Esophagus (tissue), 2 donors: Measurements from ENCODE around the gene ARHGAP6. TPM values are rescaled to one million over a fixed set of nuclear protein-coding genes. Genes with fewer than 3 reads are reported as not detected.

Experiments
- H3K27ac ChIP-seq, 2 donors: one replicate each; pipeline ENCODE4 v1.5.1; 2013; ENCODE audit warnings: low read depth in 2 of 2, mild to moderate bottlenecking in 2 of 2, inconsistent platforms in 1 of 2, low read length in 1 of 2, moderate library complexity in 1 of 2
- H3K27me3 ChIP-seq, 2 donors: one replicate each; pipeline ENCODE4 v1.6.1; 2013; ENCODE audit warnings: low read length in 2 of 2, control low read depth in 1 of 2, mild to moderate bottlenecking in 1 of 2; ENCODE audit not compliant: insufficient read depth in 2 of 2, control insufficient read depth in 1 of 2
- H3K36me3 ChIP-seq, 2 donors: one replicate each; pipeline ENCODE4 v1.6.1; 2013; ENCODE audit warnings: low read length in 1 of 2; ENCODE audit not compliant: control insufficient read depth in 2 of 2, insufficient read depth in 2 of 2
- H3K4me1 ChIP-seq, 2 donors: one replicate each; pipeline ENCODE4 v1.6.1; 2013; ENCODE audit warnings: low read length in 1 of 2; ENCODE audit not compliant: control insufficient read depth in 2 of 2, insufficient read depth in 2 of 2
- H3K4me3 ChIP-seq, 2 donors: one replicate each; pipeline ENCODE4 v1.5.1; 2013; ENCODE audit warnings: low read length in 2 of 2, mild to moderate bottlenecking in 2 of 2, low read depth in 1 of 2, moderate library complexity in 1 of 2
- H3K9me3 ChIP-seq, 2 donors: one replicate each; pipeline ENCODE4 v1.6.1; 2013; ENCODE audit warnings: mild to moderate bottlenecking in 2 of 2, low read depth in 1 of 2, low read length in 1 of 2, moderate library complexity in 1 of 2; ENCODE audit not compliant: control insufficient read depth in 2 of 2, insufficient read depth in 1 of 2
- WGBS, 2 donors: extraction: QIAGEN DNeasy Blood & Tissue Kit; methylation state at CpG; one replicate each; pipeline ENCODE4 v1.1.7; 2013; 5-methylcytosine and 5-hydroxymethylcytosine counted together
- polyA plus RNA-seq, 2 donors: library from polyadenylated mRNA; stranded (reverse); fragments of 200-250 nt; gene quantifications; one replicate each; pipeline ENCODE4 v1.2.3, GENCODE V29; 2013
- donor health status: healthy with polysubstance abuse.
- donor health status: Bipolar disorder and iron deficiency.

ARHGAP6 gene
- polyA plus RNA-seq, 2 donors, result 0.98 to 1.7 TPM

GRCh38 chrX:11304829-11305228 lies 360.9 kb downstream of the ARHGAP6 start:
- 78 to 92% methylated on average over 6 of the region's 6 CpGs for WGBS, 2 donors
- no peaks in the 10 kb centered on the region for H3K36me3 ChIP-seq

GRCh38 chrX:11298600-11298999 lies 367.1 kb downstream of the ARHGAP6 start:
- no peaks in the 10 kb centered on the region for H3K27me3 ChIP-seq
- H3K36me3 ChIP-seq, result no peaks in the 10 kb centered on the region
- no peak overlapping the region for H3K27ac ChIP-seq
- no peaks in the 10 kb centered on the region for H3K4me1 ChIP-seq
- peaks cover 0 to 2% of the 10 kb centered on the region in 2 donors for H3K9me3 ChIP-seq
- no peak overlapping the region for H3K4me3 ChIP-seq
- 86 to 93% methylated on average over 9 of the region's 9 CpGs for WGBS, 2 donors

More at GRCh38 chrX:11304829-11305228, 360.9 kb downstream of the ARHGAP6 start:
- H3K9me3 ChIP-seq, result peaks cover 0 to 2% of the 10 kb centered on the region in 2 donors
- no peak overlapping the region for H3K4me3 ChIP-seq
- no peaks in the 10 kb centered on the region for H3K27me3 ChIP-seq
- H3K4me1 ChIP-seq, result no peaks in the 10 kb centered on the region
- no peak overlapping the region for H3K27ac ChIP-seq

GRCh38 chrX:11296051-11296450 lies 369.7 kb downstream of the ARHGAP6 start:
- Histone ChIP-seq H3K4me1 (no peaks in the 10 kb centered on the region), H3K27ac (no peak overlapping the region), H3K36me3 (no peaks in the 10 kb centered on the region), H3K27me3 (no peaks in the 10 kb centered on the region), H3K4me3 (no peak overlapping the region), H3K9me3 (peaks cover 0 to 2% of the 10 kb centered on the region in 2 donors)
- WGBS, 2 donors, result 44 to 55% methylated on average over 5 of the region's 5 CpGs

- Histone ChIP-seq H3K4me1 (no peaks in the 10 kb centered on the region), H3K27ac (no peak within 1 kb of the TSS), H3K36me3 (no peaks in the 10 kb centered on the region), H3K4me3 (no peak within 1 kb of the TSS), H3K27me3 (no peaks in the 10 kb centered on the region), H3K9me3 (no peaks in the 10 kb centered on the region)
- 79 to 96% methylated on average over 2 of the region's 2 CpGs for WGBS, 2 donors
Observed at GRCh38 chrX:11293113-11293512, 372.6 kb downstream of the ARHGAP6 start, which contains the start of gene AMELX. AMELX (plus strand) TSS chrX:11293413; CDS start chrX:11294789, 1,376 bp downstream.

- Histone ChIP-seq H3K36me3 (no peaks in the 10 kb centered on the region), H3K4me1 (no peaks in the 10 kb centered on the region), H3K4me3 (no peak overlapping the region), H3K27me3 (no peaks in the 10 kb centered on the region), H3K9me3 (no peaks in the 10 kb centered on the region), H3K27ac (no peak overlapping the region)
- 71 to 85% methylated on average over 8 of the region's 8 CpGs for WGBS, 2 donors
Observed at GRCh38 chrX:11290416-11291102, 375.2 kb downstream of the ARHGAP6 start.

- no peaks in the 10 kb centered on the region for H3K36me3 ChIP-seq
- H3K9me3 ChIP-seq, result no peaks in the 10 kb centered on the region
- H3K27ac ChIP-seq, result no peak overlapping the region
- H3K4me3 ChIP-seq, result no peak overlapping the region
- no peaks in the 10 kb centered on the region for H3K27me3 ChIP-seq
- H3K4me1 ChIP-seq, result no peaks in the 10 kb centered on the region
- WGBS, 2 donors, result 23 to 35% methylated on average over 1 of the region's 1 CpG
Observed at GRCh38 chrX:11287505-11287904, 378.2 kb downstream of the ARHGAP6 start.

GRCh38 chrX:11285651-11286050 lies 380.1 kb downstream of the ARHGAP6 start:
- H3K27ac ChIP-seq, result no peak overlapping the region
- no peaks in the 10 kb centered on the region for H3K36me3 ChIP-seq
- no peaks in the 10 kb centered on the region for H3K9me3 ChIP-seq
- 74 to 76% methylated on average over 3 of the region's 3 CpGs for WGBS, 2 donors
- no peaks in the 10 kb centered on the region for H3K4me1 ChIP-seq
- H3K4me3 ChIP-seq, result no peak overlapping the region
- no peaks in the 10 kb centered on the region for H3K27me3 ChIP-seq

GRCh38 chrX:11282043-11282442 lies 383.7 kb downstream of the ARHGAP6 start:
- Histone ChIP-seq H3K4me3 (no peak overlapping the region), H3K4me1 (no peaks in the 10 kb centered on the region), H3K27ac (no peak overlapping the region), H3K36me3 (no peaks in the 10 kb centered on the region), H3K9me3 (no peaks in the 10 kb centered on the region), H3K27me3 (no peaks in the 10 kb centered on the region)
- 34 to 66% methylated on average over 2 of the region's 2 CpGs for WGBS, 2 donors

GRCh38 chrX:11273544-11273943 lies 392.2 kb downstream of the ARHGAP6 start:
- H3K4me1 ChIP-seq, result no peaks in the 10 kb centered on the region
- WGBS, 2 donors, result 79 to 84% methylated on average over 1 of the region's 1 CpG
- no peak overlapping the region for H3K27ac ChIP-seq
- no peaks in the 10 kb centered on the region for H3K9me3 ChIP-seq
- H3K27me3 ChIP-seq, result no peaks in the 10 kb centered on the region
- no peaks in the 10 kb centered on the region for H3K36me3 ChIP-seq
- H3K4me3 ChIP-seq, result no peak overlapping the region

GRCh38 chrX:11272863-11273262 lies 392.9 kb downstream of the ARHGAP6 start:
- Histone ChIP-seq H3K4me1 (no peaks in the 10 kb centered on the region), H3K27ac (no peak overlapping the region), H3K36me3 (no peaks in the 10 kb centered on the region), H3K4me3 (no peak overlapping the region), H3K9me3 (no peaks in the 10 kb centered on the region), H3K27me3 (no peaks in the 10 kb centered on the region)
- WGBS, 2 donors, result 68 to 88% methylated on average over 5 of the region's 5 CpGs
